MM.1S (cell line): Measurements from ENCODE around the gene IQCK.

Experiments used
- DNase-seq: peaks from one replicate; pipeline ENCODE4 v3.0.0-alpha.2; 2015
- H2AFZ ChIP-seq: fragments of 300-600 bp; sonication (generic); 2 replicates; pipeline ENCODE4 v1.6.0; 2016; ENCODE audit warnings: antibody characterized with exemption, low read length
- H3F3A ChIP-seq: fragments of 300-600 bp; sonication (generic); 2 replicates; pipeline ENCODE4 v1.6.1; 2016; ENCODE audit warnings: mild to moderate bottlenecking, antibody characterized with exemption, low read length, moderate library complexity, mixed read lengths; ENCODE audit not compliant: insufficient read depth
- H3K27ac ChIP-seq: fragments of 300-600 bp; sonication (generic); 2 replicates; pipeline ENCODE4 v1.5.1; 2016; ENCODE audit warnings: mild to moderate bottlenecking, low read length
- H3K27me3 ChIP-seq: fragments of 300-600 bp; sonication (generic); replicated peaks from 2 replicates; pipeline ENCODE4 v1.6.0; 2016; ENCODE audit warnings: low read length; ENCODE audit not compliant: insufficient read depth
- H3K36me3 ChIP-seq: fragments of 300-600 bp; sonication (generic); replicated peaks from 2 replicates; pipeline ENCODE4 v1.6.1; 2016; ENCODE audit warnings: mild to moderate bottlenecking, low read length, mixed read lengths; ENCODE audit not compliant: insufficient read depth
- H3K4me1 ChIP-seq: fragments of 300-600 bp; sonication (generic); 2 replicates; pipeline ENCODE4 v1.6.1; 2016; ENCODE audit warnings: low read length, mixed read lengths
- H3K4me2 ChIP-seq: fragments of 300-600 bp; sonication (generic); 2 replicates; pipeline ENCODE4 v1.6.0; 2016; ENCODE audit warnings: low read depth, low read length
- H3K4me3 ChIP-seq: fragments of 300-600 bp; sonication (generic); 2 replicates; pipeline ENCODE4 v1.5.1; 2016; ENCODE audit warnings: low read length, mixed read lengths
- H3K79me2 ChIP-seq: fragments of 300-600 bp; sonication (generic); 2 replicates; pipeline ENCODE4 v1.6.1; 2016; ENCODE audit warnings: mixed run types, low read length, mixed read lengths
- H3K9ac ChIP-seq: fragments of 300-600 bp; sonication (generic); 2 replicates; pipeline ENCODE4 v1.6.1; 2016; ENCODE audit warnings: low read length, mixed read lengths
- H3K9me2 ChIP-seq: fragments of 300-600 bp; sonication (generic); replicated peaks from 2 replicates; pipeline ENCODE4 v1.6.1; 2016; ENCODE audit warnings: mild to moderate bottlenecking, low read length, mixed read lengths; ENCODE audit not compliant: insufficient read depth
- H3K9me3 ChIP-seq: fragments of 300-600 bp; sonication (generic); replicated peaks from 2 replicates; pipeline ENCODE4 v1.6.1; 2016; ENCODE audit warnings: mild to moderate bottlenecking, low read length, mixed read lengths; ENCODE audit not compliant: insufficient read depth
- H4K20me1 ChIP-seq: fragments of 300-600 bp; sonication (generic); 2 replicates; pipeline ENCODE4 v1.6.1; 2016; ENCODE audit warnings: mild to moderate bottlenecking, low read length, moderate library complexity, mixed read lengths; ENCODE audit not compliant: insufficient read depth
- EZH2 ChIP-seq: fragments of 300-600 bp; sonication (generic); optimal IDR thresholded peaks from 2 replicates; pipeline ENCODE3; 2017; ENCODE audit warnings: low read depth, mild to moderate bottlenecking, antibody characterized with exemption, low read length, mixed read lengths
- EZH2phosphoT487 ChIP-seq: fragments of 300-600 bp; sonication (generic); IDR thresholded peaks from 2 replicates; pipeline ENCODE4 v1.6.1; 2018; ENCODE audit warnings: antibody characterized with exemption, low read length
- TF ChIP-seq, protein P1 (sequence below): fragments of 300-600 bp; sonication (generic); IDR thresholded peaks from 2 replicates; pipeline ENCODE4 v1.5.1; 2016; ENCODE audit warnings: antibody characterized with exemption, low read length, mixed read lengths

IQCK gene

DNA sequence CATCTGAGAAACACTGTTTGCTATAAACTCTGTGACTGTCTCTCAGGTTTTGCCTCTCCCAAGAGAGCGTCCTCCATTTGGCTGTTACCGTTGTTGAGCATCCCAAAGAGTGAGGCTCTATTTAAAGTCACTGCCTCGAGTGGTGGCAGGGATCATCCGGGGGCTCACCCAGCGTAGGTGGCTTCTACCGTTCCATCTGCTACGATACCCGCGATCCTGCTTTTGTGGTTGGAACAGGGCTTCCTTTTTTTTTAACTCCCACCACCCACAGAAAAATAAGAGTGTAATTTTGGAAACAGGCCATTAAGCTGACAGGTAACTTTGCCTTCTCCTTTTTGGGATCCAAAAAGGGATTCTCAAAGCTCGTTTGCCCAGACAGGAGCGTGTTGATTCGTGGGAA lies 36.4 kb upstream of the IQCK start:
- H3K9me3 ChIP-seq, result no peaks in the 10 kb centered on the region
- H3K27ac ChIP-seq, result no peak overlapping the region
- H3K9me2 ChIP-seq, result no peaks in the 10 kb centered on the region
- no peaks in the 10 kb centered on the region for H3K79me2 ChIP-seq
- no peaks in the 10 kb centered on the region for H3F3A ChIP-seq
- no peak overlapping the region for H3K4me2 ChIP-seq
- H2AFZ ChIP-seq, result no peak overlapping the region
- TF ChIP-seq EZH2, result no peak
- H3K4me1 ChIP-seq, result no peaks in the 10 kb centered on the region
- H3K9ac ChIP-seq, result no peak overlapping the region
- H3K27me3 ChIP-seq, result no peaks in the 10 kb centered on the region
- H3K36me3 ChIP-seq, result no peaks in the 10 kb centered on the region
- no peaks in the 10 kb centered on the region for H4K20me1 ChIP-seq
- DNase-seq, result no peak
- no peak overlapping the region for H3K4me3 ChIP-seq

DNA sequence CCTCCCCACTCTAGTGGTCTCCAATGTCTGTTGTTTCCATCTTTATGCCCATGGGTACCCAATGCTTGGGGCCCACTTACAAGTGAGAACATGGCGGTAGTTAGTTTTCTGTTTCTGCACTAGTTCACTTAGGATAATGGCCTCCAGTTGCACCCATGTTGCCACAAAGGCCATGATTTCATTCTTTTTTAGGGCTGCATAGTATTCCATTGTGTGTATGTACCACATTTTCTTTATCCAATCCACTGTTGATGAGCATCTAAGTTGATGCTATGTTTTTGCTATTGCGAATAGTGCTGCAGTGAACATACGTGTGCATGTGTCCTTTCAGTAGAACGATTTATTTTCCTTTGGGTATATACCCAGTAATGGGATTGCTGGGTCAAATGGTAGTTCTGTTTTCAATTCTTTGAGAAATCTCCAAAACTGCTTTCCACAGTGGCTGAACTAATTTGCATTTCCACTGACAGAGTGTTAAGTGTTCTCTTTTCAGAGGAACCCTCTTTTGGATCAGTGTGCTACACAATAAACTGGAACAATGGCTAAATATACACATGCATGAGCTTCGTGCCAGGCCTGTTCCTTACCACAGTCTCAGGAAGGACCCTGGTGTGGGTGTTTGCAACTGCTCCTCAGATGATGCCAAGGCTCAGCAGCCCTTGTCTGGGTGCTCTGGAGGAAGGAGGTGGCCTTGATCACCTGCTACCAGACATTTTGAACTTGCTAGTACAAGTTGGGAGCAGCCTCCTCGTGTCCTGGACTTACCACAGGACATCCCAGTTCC lies 34.4 kb upstream of the IQCK start:
- no peaks in the 10 kb centered on the region for H3K36me3 ChIP-seq
- H3K4me1 ChIP-seq, result no peaks in the 10 kb centered on the region
- TF ChIP-seq EZH2 (no peak), EZH2phosphoT487 (no peak)
- TF ChIP-seq, protein P1, sequence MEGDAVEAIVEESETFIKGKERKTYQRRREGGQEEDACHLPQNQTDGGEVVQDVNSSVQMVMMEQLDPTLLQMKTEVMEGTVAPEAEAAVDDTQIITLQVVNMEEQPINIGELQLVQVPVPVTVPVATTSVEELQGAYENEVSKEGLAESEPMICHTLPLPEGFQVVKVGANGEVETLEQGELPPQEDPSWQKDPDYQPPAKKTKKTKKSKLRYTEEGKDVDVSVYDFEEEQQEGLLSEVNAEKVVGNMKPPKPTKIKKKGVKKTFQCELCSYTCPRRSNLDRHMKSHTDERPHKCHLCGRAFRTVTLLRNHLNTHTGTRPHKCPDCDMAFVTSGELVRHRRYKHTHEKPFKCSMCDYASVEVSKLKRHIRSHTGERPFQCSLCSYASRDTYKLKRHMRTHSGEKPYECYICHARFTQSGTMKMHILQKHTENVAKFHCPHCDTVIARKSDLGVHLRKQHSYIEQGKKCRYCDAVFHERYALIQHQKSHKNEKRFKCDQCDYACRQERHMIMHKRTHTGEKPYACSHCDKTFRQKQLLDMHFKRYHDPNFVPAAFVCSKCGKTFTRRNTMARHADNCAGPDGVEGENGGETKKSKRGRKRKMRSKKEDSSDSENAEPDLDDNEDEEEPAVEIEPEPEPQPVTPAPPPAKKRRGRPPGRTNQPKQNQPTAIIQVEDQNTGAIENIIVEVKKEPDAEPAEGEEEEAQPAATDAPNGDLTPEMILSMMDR, result no peak

DNA sequence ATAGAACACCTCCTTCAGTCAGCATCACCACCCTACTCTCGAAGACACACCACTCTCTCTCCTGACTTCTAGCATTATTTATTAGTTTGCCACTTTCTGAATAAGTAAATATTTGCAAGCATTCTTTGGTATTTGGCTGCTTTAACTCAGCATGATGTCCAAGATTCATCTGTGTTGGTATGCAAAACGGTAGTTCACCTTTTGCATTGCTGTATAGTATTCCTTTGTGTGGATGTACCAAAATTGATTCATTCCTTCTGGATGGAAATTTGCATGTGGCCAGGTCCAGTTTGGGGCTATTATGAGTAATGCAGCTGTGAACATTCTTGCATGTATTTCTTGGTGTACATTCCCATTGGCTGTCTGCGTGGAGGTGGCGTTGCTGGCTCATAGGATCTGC lies 32.9 kb upstream of the IQCK start:
- DNase-seq, result no peak
- Histone ChIP-seq H3K4me2 (no peak overlapping the region), H3K79me2 (no peaks in the 10 kb centered on the region), H3K9me2 (no peaks in the 10 kb centered on the region), H3F3A (no peaks in the 10 kb centered on the region), H3K9me3 (no peaks in the 10 kb centered on the region), H2AFZ (no peak overlapping the region), H3K27me3 (no peaks in the 10 kb centered on the region), H4K20me1 (no peaks in the 10 kb centered on the region), H3K4me3 (no peak overlapping the region), H3K4me1 (0 out of 2 replicates have a peak, but pooled peaks cover 4% of the 10 kb centered on the region), H3K27ac (no peak overlapping the region), H3K36me3 (no peaks in the 10 kb centered on the region), H3K9ac (no peak overlapping the region)
- no peak for TF ChIP-seq EZH2phosphoT487
- no peak for TF ChIP-seq EZH2
- TF ChIP-seq, protein P1, result no peak

More for the DNA sequence above, 34.4 kb upstream of the IQCK start:
- Histone ChIP-seq H3K4me3 (no peak overlapping the region), H3K9me2 (no peaks in the 10 kb centered on the region), H3K9ac (no peak overlapping the region), H3K9me3 (no peaks in the 10 kb centered on the region), H3K27ac (no peak overlapping the region), H3K4me2 (no peak overlapping the region), H3K79me2 (no peaks in the 10 kb centered on the region), H3F3A (no peaks in the 10 kb centered on the region), H2AFZ (no peak overlapping the region), H3K27me3 (no peaks in the 10 kb centered on the region), H4K20me1 (no peaks in the 10 kb centered on the region)
- DNase-seq, result no peak

DNA sequence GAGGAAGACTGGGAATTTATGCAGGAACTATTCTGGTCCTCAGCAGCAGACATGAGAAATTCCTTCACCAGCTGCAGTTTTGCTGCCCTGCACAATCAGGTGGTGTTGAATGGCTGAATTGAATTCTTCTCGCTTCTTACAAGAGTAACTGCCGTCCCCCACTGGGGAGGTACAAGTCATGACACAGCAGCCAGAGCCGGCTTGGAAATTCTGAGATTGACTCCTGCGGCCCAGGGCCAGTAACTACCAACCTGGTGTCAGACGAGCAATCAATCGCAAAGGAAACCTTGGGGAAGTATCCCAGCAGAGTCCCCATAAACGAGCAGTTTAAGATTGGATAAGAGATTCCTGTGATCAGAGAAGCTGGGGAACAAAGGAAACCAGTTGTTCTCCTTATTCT lies 30.8 kb upstream of the IQCK start:
- Histone ChIP-seq H3K9ac (no peak overlapping the region), H4K20me1 (no peaks in the 10 kb centered on the region), H3K36me3 (no peaks in the 10 kb centered on the region), H3K4me3 (no peak overlapping the region), H3K9me2 (no peaks in the 10 kb centered on the region), H3K27ac (no peak overlapping the region), H3F3A (no peaks in the 10 kb centered on the region), H3K79me2 (no peaks in the 10 kb centered on the region), H3K4me1 (0 out of 2 replicates have a peak, but pooled peaks cover 4% of the 10 kb centered on the region), H3K9me3 (no peaks in the 10 kb centered on the region), H2AFZ (no peak overlapping the region), H3K4me2 (no peak overlapping the region), H3K27me3 (no peaks in the 10 kb centered on the region)
- TF ChIP-seq EZH2 (no peak), EZH2phosphoT487 (no peak)
- TF ChIP-seq, protein P1, result no peak
- no peak for DNase-seq
